ENCODE results near the gene PSORS1C1.
"Not testable (repeated sequence)": the region's sequence is repeated elsewhere in the genome, so short reads cannot be mapped to it uniquely, and the experiment has no call there.

The PSORS1C1 gene

DNA sequence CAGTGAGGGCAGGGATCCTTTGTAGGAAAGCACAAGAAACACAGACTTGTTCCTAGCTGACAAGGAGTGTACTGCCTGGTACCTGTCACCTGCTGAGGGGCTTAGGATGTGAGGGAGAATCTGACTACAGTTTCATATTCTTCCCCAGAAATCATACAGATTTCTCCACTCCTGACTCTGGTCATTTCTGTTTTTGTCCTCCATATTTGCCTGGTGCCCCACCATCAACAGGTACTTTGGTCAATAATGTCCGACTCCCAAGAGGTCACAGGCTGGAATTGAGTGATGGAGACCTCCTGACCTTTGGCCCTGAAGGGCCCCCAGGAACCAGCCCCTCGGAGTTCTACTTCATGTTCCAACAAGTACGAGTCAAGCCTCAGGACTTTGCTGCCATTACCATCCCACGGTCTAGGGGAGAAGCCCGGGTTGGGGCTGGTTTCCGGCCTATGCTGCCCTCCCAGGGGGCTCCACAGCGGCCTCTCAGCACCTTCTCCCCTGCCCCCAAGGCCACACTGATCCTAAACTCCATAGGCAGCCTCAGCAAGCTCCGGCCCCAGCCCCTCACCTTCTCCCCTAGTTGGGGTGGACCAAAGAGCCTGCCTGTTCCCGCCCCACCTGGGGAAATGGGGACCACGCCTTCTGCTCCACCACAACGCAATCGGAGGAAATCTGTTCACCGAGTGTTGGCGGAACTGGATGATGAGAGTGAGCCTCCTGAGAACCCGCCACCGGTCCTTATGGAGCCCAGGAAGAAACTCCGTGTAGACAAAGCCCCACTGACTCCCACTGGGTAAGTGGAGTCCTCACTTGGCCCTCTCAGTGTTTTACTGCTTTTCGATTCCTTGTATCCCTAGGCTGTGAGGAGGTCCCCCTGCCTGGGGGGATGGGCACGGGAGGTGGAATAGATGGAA is 46.9 kb downstream of the PSORS1C1 start:
- DNase-seq, result no peak

DNA sequence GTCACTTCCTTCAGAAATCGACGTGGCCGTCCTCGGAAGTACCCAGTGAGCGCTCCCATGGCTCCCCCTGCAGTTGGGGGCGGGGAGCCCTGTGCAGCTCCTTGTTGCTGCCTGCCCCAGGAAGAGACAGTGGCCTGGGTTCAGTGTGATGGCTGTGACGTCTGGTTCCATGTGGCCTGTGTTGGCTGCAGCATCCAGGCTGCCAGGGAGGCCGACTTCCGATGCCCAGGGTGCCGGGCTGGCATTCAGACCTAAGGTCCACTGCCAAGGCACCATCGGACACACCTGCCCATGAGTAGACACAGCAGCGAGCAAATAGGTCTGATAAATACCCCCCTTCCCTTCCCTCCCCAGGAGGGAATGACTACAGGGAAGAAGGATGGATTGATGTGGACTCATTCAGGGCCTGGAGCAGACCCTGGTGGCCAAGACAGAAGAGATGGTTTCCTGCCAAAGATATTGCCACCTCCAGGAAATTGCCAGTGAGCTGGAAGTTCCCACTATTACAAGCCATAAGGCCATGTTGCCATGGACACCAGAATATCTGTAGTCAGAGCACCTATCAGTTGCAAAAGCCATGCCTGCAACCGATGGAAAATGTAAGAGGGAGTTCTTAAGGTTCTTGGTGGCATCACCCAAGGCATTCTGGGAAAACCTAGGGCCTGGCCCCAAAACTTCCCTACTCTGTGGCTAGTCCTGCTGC is 48.0 kb downstream of the PSORS1C1 start:
- no peak for DNase-seq

DNA sequence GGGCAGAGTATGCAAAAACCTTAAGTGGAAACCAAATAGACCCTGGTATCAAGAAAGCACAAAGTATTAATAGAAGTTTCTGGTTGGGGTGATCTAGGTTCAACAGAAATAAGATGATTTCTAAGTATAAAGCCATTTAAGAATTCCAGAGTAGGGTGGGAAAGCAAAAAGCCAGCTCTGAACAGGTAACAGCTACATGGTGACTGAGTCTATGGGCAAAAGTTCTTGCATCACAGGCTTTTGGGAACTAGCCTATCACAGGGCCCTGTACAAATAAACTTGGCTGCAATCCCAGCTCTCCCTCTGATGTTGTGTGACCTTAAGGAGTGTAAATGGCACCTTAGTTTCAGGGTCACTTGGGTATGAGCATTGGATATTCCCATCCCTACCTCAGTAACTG is 49.3 kb downstream of the PSORS1C1 start:
- no peak for DNase-seq

DNA sequence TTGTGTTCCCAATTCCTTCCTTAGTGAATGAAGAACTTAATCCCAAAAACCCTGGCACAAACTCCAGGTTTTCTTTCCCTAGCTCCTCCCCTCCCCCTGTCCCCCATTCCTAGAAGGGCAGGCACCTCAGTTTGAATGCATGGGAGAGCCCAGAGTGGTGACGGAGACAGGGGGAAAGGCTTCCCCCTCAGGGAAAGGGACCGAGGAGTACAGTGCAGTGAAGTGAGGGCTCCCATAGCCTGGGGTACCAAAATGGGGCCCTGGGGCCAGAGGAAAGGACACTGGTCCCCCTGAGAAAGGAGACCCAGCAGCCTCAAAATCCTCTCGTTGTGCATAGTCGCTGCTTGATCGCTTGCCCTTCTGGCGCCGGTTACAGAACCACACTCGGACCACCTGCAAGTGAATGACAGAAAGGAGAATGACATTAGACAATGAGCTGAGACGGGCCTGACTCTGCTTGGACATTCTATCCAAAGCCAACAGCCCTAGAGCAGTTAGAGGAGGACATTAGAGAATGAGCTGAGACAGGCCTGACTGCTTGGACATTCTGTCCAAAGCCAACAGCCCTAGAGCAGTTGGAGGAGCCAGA is 50.0 kb downstream of the PSORS1C1 start:
- DNase-seq, result not testable (repeated sequence)

DNA sequence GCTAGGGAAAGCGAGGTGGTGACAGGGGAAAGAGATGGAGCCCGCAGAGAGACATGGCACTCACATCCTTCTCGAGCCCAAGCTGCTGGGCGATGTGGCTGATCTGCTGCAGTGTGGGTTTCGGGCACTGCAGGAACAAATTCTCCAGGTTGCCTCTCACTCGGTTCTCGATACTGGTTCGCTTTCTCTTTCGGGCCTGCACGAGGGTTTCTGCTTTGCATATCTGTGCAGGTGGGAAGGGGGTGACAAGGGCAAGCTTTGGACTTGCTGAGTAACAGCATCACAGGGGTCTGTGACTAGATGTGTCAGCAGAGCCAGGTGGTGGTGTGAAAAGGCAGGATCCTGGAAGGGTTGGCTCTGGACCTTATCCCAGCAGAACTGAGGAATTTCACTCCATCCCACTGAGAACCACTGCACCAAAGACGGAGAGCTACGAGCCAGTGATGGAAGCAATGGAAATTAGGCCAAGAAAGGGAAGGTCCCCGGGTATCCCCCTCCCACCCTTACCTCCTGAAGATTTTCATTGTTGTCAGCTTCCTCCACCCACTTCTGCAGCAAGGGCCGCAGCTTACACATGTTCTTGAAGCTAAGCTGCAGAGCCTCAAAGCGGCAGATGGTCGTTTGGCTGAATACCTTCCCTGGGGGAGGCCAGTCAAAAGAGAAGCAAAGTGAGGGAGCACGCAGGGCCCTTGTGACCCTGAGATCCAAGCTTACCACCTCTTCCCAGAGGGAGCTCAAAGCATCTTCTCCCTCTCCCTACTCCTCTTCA is 50.6 kb downstream of the PSORS1C1 start:
- DNase-seq, result not testable (repeated sequence)

DNA sequence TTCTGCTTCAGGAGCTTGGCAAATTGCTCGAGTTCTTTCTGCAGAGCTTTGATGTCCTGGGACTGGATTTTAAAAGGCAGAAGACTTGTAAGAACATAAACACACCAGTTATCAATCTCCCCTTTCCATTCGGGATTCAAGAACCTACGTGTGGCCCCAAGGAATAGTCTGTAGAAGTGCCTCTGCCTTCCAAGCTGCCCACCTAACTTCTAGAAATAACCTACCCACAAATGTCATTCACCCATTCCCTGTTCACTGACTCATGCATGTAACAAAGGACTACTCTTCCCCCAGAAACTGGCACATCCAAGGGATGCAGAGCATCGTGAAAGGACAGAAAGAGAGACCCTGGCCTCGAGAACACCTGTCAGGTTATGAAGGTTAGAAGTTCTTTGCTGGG is 51.4 kb downstream of the PSORS1C1 start:
- no peak for DNase-seq

DNA sequence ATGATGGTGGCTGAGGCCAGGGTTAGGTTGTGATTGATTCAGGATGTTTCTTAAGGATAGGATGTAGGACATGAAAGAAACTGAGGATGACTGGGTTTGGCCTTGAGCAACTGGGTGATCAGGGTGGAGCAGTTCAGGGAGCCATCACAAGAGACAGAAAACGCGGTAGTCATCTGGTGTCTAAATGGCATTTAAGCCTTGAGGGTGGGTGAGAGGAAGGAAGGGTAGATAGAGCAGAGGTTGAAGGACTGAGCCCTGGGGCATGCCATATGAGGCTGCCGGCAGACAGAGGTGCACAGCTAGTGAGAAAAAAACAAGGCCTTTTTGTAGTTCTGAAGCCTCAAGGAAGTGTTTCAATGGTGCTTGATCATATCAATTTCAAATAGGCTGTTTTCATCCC is 54.0 kb downstream of the PSORS1C1 start:
- no peak for DNase-seq

DNA sequence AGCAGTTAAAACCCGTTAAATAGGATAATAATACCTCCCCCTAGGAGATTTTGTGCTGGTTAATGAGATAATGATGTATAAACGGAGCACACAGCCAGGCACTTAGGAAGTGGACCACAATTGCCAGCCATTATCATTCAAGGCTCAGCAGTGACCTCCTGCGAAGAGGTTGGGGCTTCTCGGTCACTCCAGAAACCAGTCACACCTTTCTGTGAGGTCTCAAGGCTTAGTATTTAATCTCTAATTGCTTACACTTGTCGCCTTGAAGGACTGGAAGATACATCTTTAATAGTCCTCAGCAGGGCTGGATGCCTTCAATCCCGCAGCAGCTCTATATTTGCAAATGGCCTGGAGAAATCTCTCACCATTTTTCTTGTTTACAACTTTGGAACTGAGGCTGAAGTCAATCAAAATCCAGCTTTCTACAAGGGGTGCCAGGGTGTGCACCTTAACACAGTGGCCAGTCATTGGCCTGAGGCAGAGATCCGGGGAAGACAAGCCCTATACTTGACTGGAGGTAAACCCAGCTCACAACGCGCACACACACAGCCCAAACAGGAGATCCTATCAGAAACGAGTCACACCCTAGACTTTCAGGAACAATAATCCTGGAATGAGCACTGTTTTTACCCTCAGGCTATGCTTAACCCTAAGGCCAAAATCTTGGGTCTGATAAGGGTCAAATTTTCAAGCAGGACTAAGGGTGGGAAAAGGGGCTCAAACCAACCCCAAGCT is 54.7 kb downstream of the PSORS1C1 start:
- DNase-seq, result peak in 1 of 3 experiments; percentile 14

DNA sequence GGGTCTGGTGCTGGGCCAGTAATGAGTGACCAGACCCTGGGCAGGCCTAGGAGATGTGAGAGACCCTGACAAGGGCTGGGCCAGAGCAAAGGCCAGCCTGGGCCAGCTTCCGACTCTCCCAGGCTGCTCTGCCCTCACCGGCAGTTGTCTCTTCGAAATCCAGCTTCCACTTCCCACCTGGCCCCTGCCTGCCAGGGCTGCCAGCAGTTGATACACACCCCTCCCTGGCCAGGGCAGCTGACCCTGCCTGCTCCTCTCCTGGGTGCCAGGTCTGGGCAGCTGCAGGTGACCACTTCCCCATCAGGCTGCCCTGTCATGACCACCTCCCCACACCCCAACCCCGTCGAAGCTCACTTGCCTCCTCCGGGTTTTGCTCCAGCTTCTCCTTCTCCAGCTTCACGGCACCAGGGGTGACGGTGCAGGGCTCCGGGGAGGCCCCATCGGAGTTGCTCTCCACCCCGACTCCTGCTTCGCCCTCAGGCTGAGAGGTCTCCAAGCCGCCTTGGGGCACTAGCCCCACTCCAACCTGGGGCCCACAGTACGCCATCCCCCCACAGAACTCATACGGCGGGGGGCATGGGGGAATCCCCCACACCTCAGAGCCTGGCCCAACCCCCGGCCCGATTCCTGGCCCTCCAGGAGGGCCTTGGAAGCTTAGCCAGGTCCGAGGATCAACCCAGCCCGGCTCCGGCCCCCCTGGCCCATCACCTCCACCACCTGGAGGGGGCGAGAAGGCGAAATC is 55.4 kb downstream of the PSORS1C1 start:
- DNase-seq, result not testable (repeated sequence)

DNA sequence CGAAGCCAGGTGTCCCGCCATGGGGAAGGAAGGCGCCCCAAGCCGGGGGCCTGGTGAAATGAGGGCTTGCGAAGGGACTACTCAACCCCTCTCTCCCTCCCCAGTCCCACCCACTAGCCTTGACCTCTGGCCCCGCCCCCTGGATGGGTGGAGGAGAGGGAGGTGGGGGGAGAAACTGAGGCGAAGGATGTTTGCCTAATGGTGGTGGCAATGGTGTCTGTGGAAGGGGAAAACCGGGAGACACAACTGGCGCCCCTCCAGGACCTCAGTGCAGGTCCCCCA is 55.9 kb downstream of the PSORS1C1 start, which contains the start of gene POU5F1:
POU5F1 (minus strand) TSS at position 83 of the 282 bp plus-strand sequence; CDS start at position 21, 62 bp downstream.
- DNase-seq, result no peak

DNA sequence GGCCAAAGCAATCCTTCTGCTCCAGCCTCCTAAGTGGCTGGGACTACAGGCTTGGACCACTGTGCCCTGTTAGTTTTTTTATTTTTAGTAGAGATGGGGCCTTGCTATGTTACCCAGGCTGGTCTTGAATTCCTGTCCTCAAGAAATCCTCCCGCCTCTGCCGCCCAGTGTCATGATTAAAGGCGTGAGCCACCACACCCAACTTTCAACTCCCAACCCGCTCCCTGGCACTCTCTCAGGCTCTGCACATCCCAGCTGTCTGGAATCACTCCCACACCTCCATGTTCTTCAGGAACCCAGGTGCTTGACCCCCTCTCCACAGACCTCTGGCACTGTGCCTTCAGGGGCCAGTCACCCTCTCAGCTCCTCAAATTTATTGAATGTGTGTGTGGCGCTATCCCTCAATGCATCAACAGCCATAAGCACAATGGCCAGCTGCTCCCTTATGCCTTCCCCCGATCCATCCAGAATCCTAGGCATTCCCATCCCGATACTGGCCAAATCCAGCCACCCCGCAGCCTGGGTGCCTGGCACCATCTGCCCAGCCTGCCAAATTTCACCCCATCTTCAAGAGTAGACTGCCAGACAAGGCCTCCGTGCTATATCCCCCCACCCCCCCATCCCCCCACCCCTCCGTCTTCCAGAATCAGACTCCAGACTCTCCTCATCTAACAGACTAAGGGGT is 56.5 kb downstream of the PSORS1C1 start:
- DNase-seq, result no peak

DNA sequence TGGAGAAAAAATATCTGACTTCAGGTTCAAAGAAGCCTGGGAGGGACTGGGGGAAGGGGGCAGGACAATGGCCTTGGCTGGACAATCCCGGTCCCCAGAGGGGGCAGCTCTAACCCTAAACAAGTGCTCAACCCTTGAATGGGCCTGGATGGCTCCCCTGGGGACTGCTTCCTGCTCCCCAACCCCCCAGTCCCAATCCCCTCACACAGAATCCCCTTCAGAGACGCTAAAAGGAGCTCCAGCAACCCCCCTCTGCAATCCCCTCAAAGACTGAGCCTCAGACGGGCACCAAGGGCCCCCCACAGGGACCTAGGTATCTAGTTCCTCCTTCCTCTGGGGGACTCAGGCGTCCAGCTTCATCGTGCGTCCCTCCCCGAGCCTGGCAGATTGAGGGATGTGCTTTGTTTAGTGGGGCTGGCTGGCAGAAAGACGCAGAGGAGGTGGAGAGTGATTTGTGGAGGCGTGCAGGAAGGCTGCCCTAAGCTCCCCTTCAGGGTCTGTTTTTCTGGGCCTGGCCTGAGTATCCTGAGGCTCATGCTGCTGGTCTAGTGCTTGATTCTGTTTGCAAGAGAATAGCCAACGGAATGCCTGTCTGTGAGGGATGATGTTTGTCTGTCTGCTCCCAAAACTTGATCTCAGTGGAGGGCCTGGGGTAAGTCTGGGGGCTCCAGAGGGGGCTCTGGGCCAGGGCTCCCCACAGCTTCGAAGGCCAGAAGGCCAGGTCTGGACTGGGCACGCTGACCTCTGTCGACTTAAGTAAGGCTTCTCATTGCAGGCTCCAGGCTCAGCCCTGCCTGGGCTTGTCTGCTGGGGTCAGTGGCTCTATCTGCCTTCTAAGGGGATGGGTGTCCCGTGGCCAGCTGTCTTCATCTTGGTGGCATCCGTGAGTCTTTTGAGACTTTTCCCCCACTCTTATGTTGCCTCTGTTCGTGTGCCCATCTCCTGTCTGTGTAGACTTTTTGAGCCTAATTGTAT is 57.6 kb downstream of the PSORS1C1 start:
- no peak for DNase-seq

DNA sequence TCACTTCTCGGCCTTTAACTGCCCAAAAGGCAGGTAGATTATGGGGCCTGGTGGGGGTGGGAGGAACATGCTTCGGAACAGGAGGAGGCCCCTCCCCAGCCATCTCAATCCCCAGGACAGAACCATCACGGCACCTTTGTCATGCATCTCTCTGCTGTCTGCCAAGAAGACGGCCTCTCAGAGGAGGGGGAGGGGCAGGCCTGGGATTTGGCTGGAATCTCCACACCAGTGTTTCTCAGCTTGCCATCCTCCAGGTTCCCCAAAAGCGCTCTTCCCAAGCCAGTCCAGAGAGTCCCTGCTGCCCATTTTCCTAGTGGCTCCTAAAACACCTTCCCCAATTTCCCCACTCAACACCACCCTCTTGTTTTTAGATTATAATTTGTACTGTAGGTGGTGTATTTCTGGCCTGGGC is 58.4 kb downstream of the PSORS1C1 start:
- DNase-seq, result no peak

DNA sequence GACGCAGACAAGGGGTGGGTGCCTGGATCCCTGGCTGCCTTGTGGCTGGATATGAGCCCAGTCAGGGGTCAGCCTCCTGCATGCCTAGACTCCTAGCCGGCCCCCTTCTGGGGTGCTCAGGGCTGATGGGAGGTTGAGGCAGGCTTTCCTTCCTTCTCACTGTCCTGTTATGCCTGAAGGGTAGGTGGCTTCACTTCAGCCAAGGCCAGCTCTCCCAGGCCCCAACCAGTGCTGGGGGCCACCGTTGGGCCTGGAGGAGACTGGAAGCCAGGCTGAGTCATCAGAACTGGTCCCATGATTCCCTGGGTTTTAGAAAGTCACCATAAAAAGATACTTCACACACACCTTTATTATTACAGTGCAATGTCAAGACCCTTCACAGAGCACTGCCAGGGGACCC is 58.8 kb downstream of the PSORS1C1 start:
- DNase-seq, result no peak

DNA sequence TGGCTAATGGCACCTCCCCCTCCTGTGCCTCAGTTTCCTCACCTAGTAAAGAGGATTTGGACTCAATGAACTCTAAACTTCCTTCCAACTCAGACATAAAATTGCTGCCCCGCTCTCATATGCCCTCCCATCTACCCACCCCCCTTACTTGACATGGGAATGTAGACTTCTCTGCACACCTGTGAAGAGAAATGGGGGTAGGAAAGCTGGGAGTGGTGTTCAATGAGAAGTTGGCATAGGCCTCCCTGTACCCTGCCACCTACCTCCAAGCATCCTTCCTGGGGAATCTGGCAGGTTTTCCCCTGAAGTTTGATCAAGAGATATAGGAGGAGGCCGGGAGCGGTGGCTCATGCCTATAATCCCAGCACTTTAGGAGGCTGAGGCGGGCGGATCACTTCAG is 59.8 kb downstream of the PSORS1C1 start:
- DNase-seq, result no peak

DNA sequence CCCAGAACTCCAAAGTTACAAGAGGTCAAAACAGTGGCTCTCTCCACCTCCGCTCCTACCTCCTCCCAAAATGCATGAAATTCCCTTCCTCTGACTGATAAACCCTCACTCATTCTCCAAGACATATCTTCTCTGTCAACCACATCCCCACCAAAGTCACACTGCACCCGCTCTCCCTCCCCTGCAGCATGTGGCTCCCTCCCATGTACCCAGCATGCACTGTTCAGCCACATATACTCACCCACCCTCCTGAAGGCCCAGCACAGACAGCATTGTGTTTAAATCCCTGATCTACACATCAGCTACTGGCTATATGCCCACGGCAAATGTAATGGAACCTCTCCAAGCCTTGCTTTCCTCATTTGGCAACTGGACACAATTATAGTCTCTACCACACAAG is 61.4 kb downstream of the PSORS1C1 start:
- DNase-seq, result no peak

DNA sequence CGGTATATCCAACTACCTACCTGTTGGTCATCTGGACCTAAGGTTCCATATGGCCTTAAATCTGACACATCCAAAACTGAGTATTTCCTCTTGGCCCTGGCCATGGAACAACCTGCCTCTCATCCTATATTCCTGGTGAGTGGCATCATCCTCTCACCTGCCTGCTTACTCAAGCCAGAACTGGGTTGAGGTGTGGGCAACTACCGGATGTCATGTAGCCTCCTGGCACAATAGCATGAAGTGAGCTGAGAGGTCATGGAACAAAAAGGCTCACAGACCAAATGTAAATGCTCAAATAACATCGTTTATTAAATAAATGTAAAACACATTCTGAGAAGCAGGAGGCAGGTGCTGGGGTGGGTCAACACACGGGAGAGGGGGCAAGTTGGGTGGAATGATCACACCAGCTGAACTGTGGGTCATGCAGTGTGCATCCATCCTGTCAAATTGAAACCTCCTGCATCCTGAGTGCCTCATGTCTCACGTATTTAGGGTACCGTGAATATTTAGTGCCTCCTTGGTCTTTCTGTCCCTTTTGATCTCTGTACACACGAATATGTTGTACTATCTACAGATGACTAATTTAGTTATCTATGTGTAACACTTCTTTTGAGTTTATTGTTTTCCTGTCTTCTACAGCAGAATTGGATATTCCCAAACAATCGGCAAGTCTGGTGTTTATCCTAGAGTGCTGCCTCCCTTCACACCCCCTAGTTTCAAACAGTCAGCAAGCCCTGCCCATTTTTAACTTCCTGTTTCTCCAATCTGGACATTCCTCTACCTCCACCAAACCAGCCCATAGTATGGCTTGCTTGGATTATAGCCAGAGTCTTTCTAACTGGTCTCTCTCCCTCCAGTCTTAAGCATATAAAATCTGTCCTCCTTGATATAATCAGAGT is 63.8 kb downstream of the PSORS1C1 start:
- DNase-seq, result no peak

DNA sequence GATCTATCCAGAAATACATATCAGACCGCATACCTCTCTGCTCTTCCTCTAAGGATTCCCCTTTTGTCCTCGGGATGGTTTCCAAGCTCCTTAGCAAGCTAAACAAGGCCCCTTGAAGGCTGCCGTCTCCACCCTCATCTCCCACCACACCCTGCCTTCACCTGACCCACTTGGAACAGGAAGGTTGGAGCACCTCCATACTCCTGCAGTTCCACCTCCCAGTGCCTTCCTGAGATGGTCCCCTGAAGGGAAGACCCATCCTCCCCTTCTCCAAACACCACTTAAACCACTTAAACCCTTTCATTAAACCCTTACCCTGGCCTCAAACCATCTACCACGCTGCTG is 64.4 kb downstream of the PSORS1C1 start:
- no peak for DNase-seq

DNA sequence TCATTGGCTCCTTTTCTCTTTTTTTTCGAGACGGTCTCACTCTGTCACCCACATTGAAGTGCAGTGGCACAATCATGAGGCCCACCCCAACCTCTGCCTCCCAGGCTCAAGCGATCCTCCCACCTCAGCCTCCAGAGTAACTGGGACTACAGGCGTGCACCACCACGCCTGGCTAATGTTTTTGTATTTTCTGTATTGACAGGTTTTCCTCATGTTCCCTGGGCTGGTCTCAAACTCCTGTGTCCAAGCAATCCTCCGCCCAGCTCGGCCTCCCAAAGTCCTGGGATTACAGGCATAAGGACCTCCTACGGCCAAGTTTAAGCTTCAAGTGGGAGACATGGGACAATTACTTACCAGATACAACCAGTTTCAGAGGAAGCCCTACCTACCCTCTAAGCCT is 65.3 kb downstream of the PSORS1C1 start:
- no peak for DNase-seq
